Neural progenitor cell (in vitro differentiated cells): ENCODE measurements around the gene SCN10A. TPM values are rescaled to one million over a fixed set of nuclear protein-coding genes. Genes with fewer than 3 reads are reported as not detected.
A peak's percentile ranks its signal among the peaks of the same experiment; 100 is the strongest.

Experiments
- DNase-seq: peaks from one replicate; pipeline ENCODE4 v3.0.0-alpha.2; 2016; ENCODE audit warnings: low spot score
- H2AFZ ChIP-seq: fragments of 200-600 bp; sonication (generic); replicated peaks from 2 replicates; pipeline ENCODE4 v1.6.1; 2016; ENCODE audit warnings: antibody characterized with exemption
- H3F3A ChIP-seq: fragments of 200-600 bp; sonication (generic); 2 replicates; pipeline ENCODE4 v1.6.1; 2016; ENCODE audit warnings: antibody characterized with exemption, low read depth
- H3K27ac ChIP-seq: fragments of 200-600 bp; sonication (generic); 2 replicates; pipeline ENCODE4 v1.5.1; 2016; ENCODE audit warnings: mild to moderate bottlenecking
- H3K27me3 ChIP-seq: fragments of 200-600 bp; sonication (generic); 2 replicates; pipeline ENCODE4 v1.6.1; 2016; ENCODE audit warnings: mild to moderate bottlenecking, moderate library complexity
- H3K36me3 ChIP-seq: fragments of 200-600 bp; sonication (generic); 2 replicates; pipeline ENCODE4 v1.5.1; 2016
- H3K4me1 ChIP-seq: fragments of 200-600 bp; sonication (generic); 2 replicates; pipeline ENCODE4 v1.6.1; 2016; ENCODE audit warnings: mixed run types
- H3K4me2 ChIP-seq: fragments of 200-600 bp; sonication (generic); 2 replicates; pipeline ENCODE4 v1.6.1; 2016
- H3K4me3 ChIP-seq: fragments of 200-600 bp; sonication (generic); 2 replicates; pipeline ENCODE4 v1.5.1; 2016
- H3K79me2 ChIP-seq: fragments of 200-600 bp; sonication (generic); 2 replicates; pipeline ENCODE4 v1.6.1; 2016; ENCODE audit warnings: low read depth
- H3K9ac ChIP-seq: fragments of 200-600 bp; sonication (generic); 2 replicates; pipeline ENCODE4 v1.6.1; 2016
- H3K9me3 ChIP-seq: fragments of 200-600 bp; sonication (generic); 2 replicates; pipeline ENCODE4 v1.5.1; 2016; ENCODE audit warnings: low read depth
- H4K20me1 ChIP-seq: fragments of 200-600 bp; sonication (generic); 2 replicates; pipeline ENCODE4 v1.6.1; 2016; ENCODE audit warnings: low read depth
- H3K27ac Mint-ChIP-seq: 3 replicates; pipeline ENCODE4 v1.8.0; 2021; ENCODE audit warnings: mixed read lengths
- H3K27me3 Mint-ChIP-seq: 2 replicates; pipeline ENCODE4 v1.8.0; 2022; ENCODE audit warnings: low read depth, mild to moderate bottlenecking, inconsistent platforms, moderate library complexity, mixed read lengths; ENCODE audit not compliant: insufficient read depth
- H3K36me3 Mint-ChIP-seq: 3 replicates; pipeline ENCODE4 v1.8.0; 2021; ENCODE audit warnings: mixed read lengths
- H3K4me1 Mint-ChIP-seq: 3 replicates; pipeline ENCODE4 v1.8.0; 2021; ENCODE audit warnings: mixed read lengths
- H3K4me3 Mint-ChIP-seq: 3 replicates; pipeline ENCODE4 v1.8.0; 2021; ENCODE audit warnings: mild to moderate bottlenecking, moderate library complexity, mixed read lengths
- H3K9me3 Mint-ChIP-seq: 3 replicates; pipeline ENCODE4 v1.8.0; 2020; ENCODE audit warnings: mixed read lengths
- CTCF ChIP-seq: fragments of 200-600 bp; sonication (generic); IDR thresholded peaks from 2 replicates; pipeline ENCODE4 v1.5.1; 2017; ENCODE audit warnings: antibody characterized with exemption, mild to moderate bottlenecking
- EZH2 ChIP-seq: fragments of 200-600 bp; sonication (generic); IDR thresholded peaks from 2 replicates; pipeline ENCODE4 v1.6.1; 2017; ENCODE audit warnings: antibody characterized with exemption, mild to moderate bottlenecking, moderate library complexity
- EZH2phosphoT487 ChIP-seq: fragments of 200-600 bp; sonication (generic); IDR thresholded peaks from 2 replicates; pipeline ENCODE4 v1.6.1; 2017; ENCODE audit warnings: antibody characterized with exemption
- total RNA-seq: library from RNA; depleted of rRNA; stranded (reverse); fragments of >200 nt; gene quantifications from 2 replicates; pipeline ENCODE4 v1.2.3, GENCODE V29; 2015; ENCODE audit warnings: low replicate concordance

SCN10A gene
- total RNA-seq, 1 donor from 2014 or later: not detected

- Mint-ChIP-seq H3K9me3 (no peaks in the 10 kb centered on the region), H3K4me3 (no peak overlapping the region), H3K27ac (no peak overlapping the region)
These were observed 131.5 kb downstream of the SCN10A start for GRCh38 chr3:38684546-38684945.

GRCh38 chr3:38669668-38670067 is 146.3 kb downstream of the SCN10A start:
- Histone ChIP-seq H3K27me3 (no peaks in the 10 kb centered on the region), H3K4me3 (no peak overlapping the region), H2AFZ (no peak overlapping the region), H3K79me2 (no peaks in the 10 kb centered on the region), H3K36me3 (no peaks in the 10 kb centered on the region), H3F3A (no peaks in the 10 kb centered on the region), H3K4me2 (no peak overlapping the region), H3K4me1 (peaks cover 3% of the 10 kb centered on the region), H3K9ac (no peak overlapping the region), H4K20me1 (no peaks in the 10 kb centered on the region), H3K9me3 (no peaks in the 10 kb centered on the region), H3K27ac (no peak overlapping the region)
- Mint-ChIP-seq H3K27me3 (peaks cover 1% of the 10 kb centered on the region), H3K36me3 (no peaks in the 10 kb centered on the region), H3K9me3 (peaks cover under 1% of the 10 kb centered on the region), H3K27ac (no peak overlapping the region), H3K4me3 (no peak overlapping the region), H3K4me1 (no peaks in the 10 kb centered on the region)
- TF ChIP-seq CTCF: no peak
- TF ChIP-seq EZH2: no peak
- no peak for TF ChIP-seq EZH2phosphoT487
- no peak for DNase-seq

More at GRCh38 chr3:38684546-38684945, 131.5 kb downstream of the SCN10A start:
- Histone ChIP-seq H3K9ac (no peak overlapping the region), H3K27me3 (no peaks in the 10 kb centered on the region), H2AFZ (no peak overlapping the region), H3F3A (no peaks in the 10 kb centered on the region), H3K36me3 (no peaks in the 10 kb centered on the region), H3K4me3 (no peak overlapping the region), H3K4me2 (no peak overlapping the region), H3K9me3 (no peaks in the 10 kb centered on the region), H3K4me1 (no peaks in the 10 kb centered on the region), H4K20me1 (no peaks in the 10 kb centered on the region), H3K27ac (no peak overlapping the region), H3K79me2 (no peaks in the 10 kb centered on the region)
- H3K27me3 Mint-ChIP-seq: peaks cover 3% of the 10 kb centered on the region
- TF ChIP-seq EZH2phosphoT487 (no peak), EZH2 (no peak), CTCF (no peak)
- H3K4me1 Mint-ChIP-seq: no peaks in the 10 kb centered on the region
- H3K36me3 Mint-ChIP-seq: no peaks in the 10 kb centered on the region
- DNase-seq: no peak

- Histone ChIP-seq H3K27me3 (no peaks in the 10 kb centered on the region), H3K36me3 (no peaks in the 10 kb centered on the region), H3F3A (no peaks in the 10 kb centered on the region), H3K79me2 (no peaks in the 10 kb centered on the region), H3K4me3 (no peak overlapping the region), H3K4me1 (peaks cover 13% of the 10 kb centered on the region), H4K20me1 (no peaks in the 10 kb centered on the region), H3K9me3 (peaks cover 9% of the 10 kb centered on the region), H2AFZ (no peak overlapping the region), H3K9ac (no peak overlapping the region), H3K4me2 (no peak overlapping the region), H3K27ac (no peak overlapping the region)
- peak; percentile 77 for DNase-seq
- Mint-ChIP-seq H3K27me3 (peaks cover 2% of the 10 kb centered on the region), H3K27ac (no peak overlapping the region), H3K36me3 (no peaks in the 10 kb centered on the region), H3K9me3 (peaks cover 13% of the 10 kb centered on the region), H3K4me1 (no peaks in the 10 kb centered on the region), H3K4me3 (no peak overlapping the region)
- TF ChIP-seq EZH2phosphoT487 (no peak), CTCF (peak; percentile 81)
These were observed 153.5 kb downstream of the SCN10A start for GRCh38 chr3:38662544-38662943.
